Adrenal gland (tissue), 5 donors: Measurements from ENCODE around the gene TFB2M.

Experiments
- POLR2A ChIP-seq, 2 donors: fragments of 450-650 bp; IDR thresholded peaks; one replicate each; pipeline ENCODE4 v1.6.1; 2017; ENCODE audit warnings: antibody characterized with exemption in 2 of 2, mild to moderate bottlenecking in 2 of 2, moderate library complexity in 1 of 2
- TF ChIP-seq, protein P1 (sequence below), 6 experiments: fragments of 450-650 bp in 4 of 6; fragments of 200-600 bp in 2 of 6; sonication (generic) in 1 of 6; IDR thresholded peaks; 1 replicate in 5 of 6; 2 replicates in 1 of 6; pipeline versions ENCODE4 v1.5.1 to v1.8.0; 2016 to 2021; ENCODE audit warnings: antibody characterized with exemption in 6 of 6, mild to moderate bottlenecking in 2 of 6, moderate library complexity in 1 of 6
- donor health status: DM: no; HTN: no; CAD: no.

DNA sequence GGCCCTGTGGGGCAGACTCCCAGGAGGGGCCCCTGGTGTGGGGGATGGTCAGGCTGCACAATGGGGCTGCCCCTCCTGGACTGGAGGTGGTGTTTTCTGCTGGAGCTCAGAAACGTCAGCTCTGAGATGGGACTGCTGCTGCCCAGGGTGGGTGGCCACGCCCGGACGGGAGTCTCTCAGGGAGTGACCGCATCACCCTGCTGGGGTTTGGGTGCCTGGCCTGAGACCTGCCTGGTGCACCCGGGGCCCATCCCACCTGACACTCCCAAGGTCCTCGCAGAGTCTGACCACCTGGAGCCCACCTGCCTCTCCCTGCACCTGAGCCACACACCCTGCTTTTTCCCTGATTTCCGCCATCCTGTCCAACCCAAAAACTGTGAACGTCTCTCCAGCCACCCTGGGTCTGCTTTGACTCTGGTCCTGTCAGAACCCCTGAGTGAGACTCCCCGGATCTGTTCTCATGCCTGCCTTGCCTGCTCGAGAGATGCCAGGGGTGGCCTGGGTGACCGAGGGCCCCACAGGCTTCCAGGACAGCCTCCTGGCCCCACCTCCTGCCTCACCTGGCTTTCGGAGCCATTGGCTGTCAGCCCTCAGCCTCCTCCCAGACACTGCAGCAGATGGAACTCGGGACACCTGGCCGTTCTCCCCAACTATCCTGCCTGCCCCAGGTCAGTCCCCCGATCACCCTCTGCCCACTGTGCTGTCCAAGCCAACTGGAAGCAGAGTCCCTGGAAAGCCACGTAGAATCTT is 47.4 kb downstream of the TFB2M start:
- TF ChIP-seq, protein P1, sequence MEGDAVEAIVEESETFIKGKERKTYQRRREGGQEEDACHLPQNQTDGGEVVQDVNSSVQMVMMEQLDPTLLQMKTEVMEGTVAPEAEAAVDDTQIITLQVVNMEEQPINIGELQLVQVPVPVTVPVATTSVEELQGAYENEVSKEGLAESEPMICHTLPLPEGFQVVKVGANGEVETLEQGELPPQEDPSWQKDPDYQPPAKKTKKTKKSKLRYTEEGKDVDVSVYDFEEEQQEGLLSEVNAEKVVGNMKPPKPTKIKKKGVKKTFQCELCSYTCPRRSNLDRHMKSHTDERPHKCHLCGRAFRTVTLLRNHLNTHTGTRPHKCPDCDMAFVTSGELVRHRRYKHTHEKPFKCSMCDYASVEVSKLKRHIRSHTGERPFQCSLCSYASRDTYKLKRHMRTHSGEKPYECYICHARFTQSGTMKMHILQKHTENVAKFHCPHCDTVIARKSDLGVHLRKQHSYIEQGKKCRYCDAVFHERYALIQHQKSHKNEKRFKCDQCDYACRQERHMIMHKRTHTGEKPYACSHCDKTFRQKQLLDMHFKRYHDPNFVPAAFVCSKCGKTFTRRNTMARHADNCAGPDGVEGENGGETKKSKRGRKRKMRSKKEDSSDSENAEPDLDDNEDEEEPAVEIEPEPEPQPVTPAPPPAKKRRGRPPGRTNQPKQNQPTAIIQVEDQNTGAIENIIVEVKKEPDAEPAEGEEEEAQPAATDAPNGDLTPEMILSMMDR (IDR thresholded peaks at IDR 0.05): no peak
- TF ChIP-seq POLR2A (IDR thresholded peaks at IDR 0.05): no peak
